Loucy (cell line): Measurements from ENCODE around the gene MINK1.

Source experiments
- H2AFZ ChIP-seq: fragments of 200-600 bp; sonication (generic); 2 replicates; pipeline ENCODE4 v1.6.0; 2016; ENCODE audit warnings: antibody characterized with exemption, mild to moderate bottlenecking, low read length, moderate library complexity
- H3F3A ChIP-seq: fragments of 200-600 bp; 2 replicates; pipeline ENCODE4 v1.6.0; 2016; ENCODE audit warnings: antibody characterized with exemption, low read depth, mild to moderate bottlenecking
- H3K27me3 ChIP-seq: fragments of 200-600 bp; sonication (generic); 2 replicates; pipeline ENCODE4 v1.6.1; 2014; ENCODE audit warnings: low read length, mild to moderate bottlenecking; ENCODE audit not compliant: insufficient read depth, poor library complexity, severe bottlenecking
- H3K36me3 ChIP-seq: fragments of 200-600 bp; sonication (generic); 2 replicates; pipeline ENCODE4 v1.6.1; 2016; ENCODE audit warnings: low read length; ENCODE audit not compliant: insufficient read depth
- H3K4me1 ChIP-seq: fragments of 200-600 bp; sonication (generic); 2 replicates; pipeline ENCODE4 v1.5.1; 2014; ENCODE audit warnings: low read length, mild to moderate bottlenecking; ENCODE audit not compliant: insufficient read depth, poor library complexity, severe bottlenecking
- H3K4me2 ChIP-seq: fragments of 200-600 bp; sonication (generic); 2 replicates; pipeline ENCODE4 v1.6.0; 2014; ENCODE audit warnings: antibody characterized with exemption, low read length, low read depth, mild to moderate bottlenecking; ENCODE audit not compliant: poor library complexity, severe bottlenecking
- H3K4me3 ChIP-seq: fragments of 200-600 bp; sonication (generic); 2 replicates; pipeline ENCODE4 v1.5.1; 2014; ENCODE audit warnings: low read length, mild to moderate bottlenecking, mixed read lengths; ENCODE audit not compliant: poor library complexity, severe bottlenecking
- H3K79me2 ChIP-seq: fragments of 200-600 bp; sonication (generic); 2 replicates; pipeline ENCODE4 v1.6.1; 2014; ENCODE audit warnings: low read length; ENCODE audit not compliant: insufficient read depth
- H3K9ac ChIP-seq: fragments of 200-600 bp; sonication (generic); 2 replicates; pipeline ENCODE4 v1.6.0; 2014; ENCODE audit warnings: mild to moderate bottlenecking, low read depth, low read length, moderate library complexity; ENCODE audit not compliant: poor library complexity, severe bottlenecking
- H3K9me2 ChIP-seq: fragments of 200-600 bp; sonication (generic); replicated peaks from 2 replicates; pipeline ENCODE4 v1.6.1; 2016; ENCODE audit warnings: low read depth, low read length, mixed read lengths
- H3K9me3 ChIP-seq: fragments of 200-600 bp; sonication (generic); 2 replicates; pipeline ENCODE4 v1.6.1; 2014; ENCODE audit warnings: mild to moderate bottlenecking, antibody characterized with exemption, low read length, low read depth; ENCODE audit not compliant: insufficient read depth
- H4K20me1 ChIP-seq: fragments of 200-600 bp; sonication (generic); 2 replicates; pipeline ENCODE4 v1.6.0; 2014; ENCODE audit warnings: antibody characterized with exemption, low read length, mild to moderate bottlenecking; ENCODE audit not compliant: insufficient read depth, poor library complexity, severe bottlenecking
- CTCF ChIP-seq: fragments of 200-600 bp; sonication (generic); conservative IDR thresholded peaks from 2 replicates; pipeline ENCODE4 v1.5.1; 2014; ENCODE audit warnings: mild to moderate bottlenecking, antibody characterized with exemption, low read length
- EZH2phosphoT487 ChIP-seq: fragments of 200-600 bp; IDR thresholded peaks from 2 replicates; pipeline ENCODE4 v1.6.1; 2018; ENCODE audit warnings: antibody characterized with exemption, mild to moderate bottlenecking, moderate library complexity, borderline replicate concordance

The MINK1 gene

GRCh38 chr17:4833941-4834680 lies 971 bp downstream of the MINK1 start:
- no peak for TF ChIP-seq EZH2phosphoT487
- Histone ChIP-seq H3F3A (no peaks in the 10 kb centered on the region), H3K4me3 (peak overlapping the region; percentile 77), H3K79me2 (peaks cover 35% of the 10 kb centered on the region; the same call in 1 of the 2 replicates), H3K36me3 (no peaks in the 10 kb centered on the region), H3K9ac (peak overlapping the region; percentile 78), H3K9me3 (no peaks in the 10 kb centered on the region), H2AFZ (peak overlapping the region; percentile 92), H3K9me2 (no peaks in the 10 kb centered on the region), H3K27me3 (no peaks in the 10 kb centered on the region), H3K4me2 (peak overlapping the region; percentile 91), H4K20me1 (peaks cover 24% of the 10 kb centered on the region), H3K4me1 (peaks cover 24% of the 10 kb centered on the region)

- Histone ChIP-seq H4K20me1 (peaks cover 24% of the 10 kb centered on the region), H3K9me2 (no peaks in the 10 kb centered on the region), H3K9ac (peak overlapping the region; percentile 78), H3F3A (no peaks in the 10 kb centered on the region), H3K27me3 (no peaks in the 10 kb centered on the region), H3K4me3 (peak overlapping the region; percentile 77), H3K4me1 (peaks cover 29% of the 10 kb centered on the region), H2AFZ (no peak overlapping the region), H3K79me2 (peaks cover 41% of the 10 kb centered on the region; the same call in 1 of the 2 replicates), H3K36me3 (no peaks in the 10 kb centered on the region), H3K9me3 (no peaks in the 10 kb centered on the region), H3K4me2 (peak overlapping the region; percentile 91)
- TF ChIP-seq EZH2phosphoT487 (no peak), CTCF (no peak)
These were observed 1.5 kb downstream of the MINK1 start for GRCh38 chr17:4834681-4835020.

- peaks cover 56% of the 10 kb centered on the region; the same call in 1 of the 2 replicates for H3K79me2 ChIP-seq
These were observed 3.1 kb downstream of the MINK1 start for GRCh38 chr17:4836221-4836620.

More at GRCh38 chr17:4836221-4836620, 3.1 kb downstream of the MINK1 start:
- Histone ChIP-seq H2AFZ (no peak overlapping the region), H3K36me3 (no peaks in the 10 kb centered on the region), H4K20me1 (peaks cover 33% of the 10 kb centered on the region), H3K9me3 (no peaks in the 10 kb centered on the region), H3K4me2 (peak overlapping the region; percentile 91), H3K4me1 (peaks cover 45% of the 10 kb centered on the region), H3F3A (no peaks in the 10 kb centered on the region), H3K4me3 (peak overlapping the region; percentile 77), H3K27me3 (no peaks in the 10 kb centered on the region), H3K9me2 (no peaks in the 10 kb centered on the region), H3K9ac (peak overlapping the region; percentile 44)
- TF ChIP-seq CTCF = no peak
- TF ChIP-seq EZH2phosphoT487 = no peak
